ENCODE results near the gene BCL7A. TPM values are rescaled to one million over a fixed set of nuclear protein-coding genes. Genes with fewer than 3 reads are reported as not detected.

The BCL7A gene
- total and polyA plus RNA-seq, 2 donors (not counting 1 experiment from before 2014, with no cell fraction given) = 71.0 to 75.9 TPM

DNA sequence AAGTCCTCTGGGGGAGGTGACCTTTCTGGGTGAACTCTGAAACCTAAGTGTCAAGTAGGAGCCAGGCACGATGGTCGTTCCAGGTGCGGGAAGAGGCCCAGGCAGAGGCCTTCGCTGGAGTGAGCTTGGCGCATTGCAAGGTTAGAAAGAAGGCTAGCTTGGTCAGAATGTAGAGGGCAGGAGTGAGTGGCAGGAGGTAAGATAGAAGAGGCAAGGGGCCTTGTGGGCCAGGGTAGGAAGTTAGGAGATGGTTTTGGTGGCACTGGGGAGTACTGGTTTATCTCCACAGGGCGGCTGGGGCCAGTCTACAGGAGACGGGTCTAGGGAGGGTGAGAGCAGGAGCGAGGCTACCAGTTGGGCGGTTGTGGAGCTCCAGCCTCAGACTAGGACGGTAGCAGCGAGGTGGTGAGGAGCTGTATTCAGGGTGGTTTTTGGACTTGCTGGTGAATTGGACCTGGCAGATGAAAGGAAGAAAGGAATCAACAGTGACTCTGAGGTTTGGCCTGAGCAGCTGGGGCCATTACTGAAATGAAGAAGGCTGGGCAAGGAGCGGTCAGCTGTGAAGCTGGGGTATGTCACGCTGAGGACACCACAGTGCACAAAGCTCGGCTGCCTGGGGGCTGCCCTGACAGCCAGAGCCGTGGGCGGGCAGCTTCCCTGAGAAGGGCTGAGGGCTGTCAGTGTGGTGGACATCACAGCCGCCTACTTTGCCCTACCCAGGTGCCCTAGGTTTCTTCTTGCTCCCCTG lies 65.9 kb downstream of the BCL7A start:
- no peaks in the 10 kb centered on the region for H3K9me3 ChIP-seq (ENCODE audit: control extremely low read depth in 1 of 3, control insufficient read depth in 2 of 3, insufficient read depth in 1 of 3, low read length in 2 of 3)
- intact Hi-C loops (cut with micrococcal nuclease) = no loop called here
- H3K79me2 ChIP-seq (ENCODE audit: control insufficient read depth, insufficient read depth, low read length) = peaks cover 92% of the 10 kb centered on the region
- H3K4me2 ChIP-seq (replicated peaks; ENCODE audit: low read depth, low read length, poor library complexity, severe bottlenecking) = no peak overlapping the region
- H3K27ac Mint-ChIP-seq = peak overlapping the region; percentile 60
- H3K27me3 Mint-ChIP-seq = no peaks in the 10 kb centered on the region
- no peak overlapping the region for H3K27ac ChIP-seq (ENCODE audit: low read length in 2 of 2)
- peaks cover 50% of the 10 kb centered on the region for H4K20me1 ChIP-seq (ENCODE audit: control insufficient read depth, insufficient read depth, low read length, poor library complexity, severe bottlenecking)
- POLR2A ChIA-PET = no interaction called here
- peaks cover 0 to 18% of the 10 kb centered on the region in 2 experiments for H3K36me3 ChIP-seq (replicated peaks in 1 of 2; ENCODE audit: control extremely low read depth in 1 of 2, control insufficient read depth in 1 of 2, extremely low read depth in 1 of 2, insufficient read depth in 2 of 2, low read length in 1 of 2)
- H3K9ac ChIP-seq (ENCODE audit: low read length) = no peak overlapping the region
- H3K9me3 Mint-ChIP-seq (ENCODE audit: insufficient read depth) = no peaks in the 10 kb centered on the region
- peaks cover 72% of the 10 kb centered on the region for H3K4me1 Mint-ChIP-seq
- TF ChIP-seq CTCF (IDR thresholded peaks at IDR 0.05) = no peak
- no peak for TF ChIP-seq EZH2 (IDR thresholded peaks at IDR 0.05; ENCODE audit: borderline replicate concordance, insufficient read depth, low read depth, low read length, poor library complexity, severe bottlenecking)
- DNase-seq (no peak), ATAC-seq (ENCODE audit: low read depth) (no peak)
- H3K4me3 ChIP-seq (ENCODE audit: control extremely low read depth in 1 of 5, extremely low read depth in 1 of 5, insufficient read depth in 1 of 5, low read depth in 2 of 5, low read length in 4 of 5) = no peak overlapping the region
- no peaks in the 10 kb centered on the region for H3K27me3 ChIP-seq (replicated peaks in 1 of 4; ENCODE audit: control extremely low read depth in 1 of 4, control insufficient read depth in 3 of 4, insufficient read depth in 4 of 4, low read length in 3 of 4)
- no peak overlapping the region for H3K4me3 Mint-ChIP-seq
- H3K4me1 ChIP-seq (ENCODE audit: control insufficient read depth in 2 of 2, insufficient read depth in 2 of 2, low read length in 2 of 2) = peaks cover 32 to 50% of the 10 kb centered on the region in 2 donors
- WGBS (ENCODE audit: insufficient coverage) = 90% methylated on average over 14 of the region's 17 CpGs
- CTCF ChIA-PET = interaction anchor here (1.2 to 2.2 kb wide), 6 partner anchors 10 to 169 kb away, joined by 3 to 18 read pairs (median 6); partner anchors contain the start of gene CFAP251
- no peak overlapping the region for H2AFZ ChIP-seq (ENCODE audit: insufficient read depth, low read depth, low read length, poor library complexity, severe bottlenecking)

- H3K4me1 Mint-ChIP-seq = peaks cover 65% of the 10 kb centered on the region
- no peaks in the 10 kb centered on the region for H3K27me3 Mint-ChIP-seq
- DNase-seq = no peak
- Histone ChIP-seq H3K4me3 (ENCODE audit: control extremely low read depth in 1 of 5, extremely low read depth in 1 of 5, insufficient read depth in 1 of 5, low read depth in 2 of 5, low read length in 4 of 5) (no peak overlapping the region), H3K27ac (ENCODE audit: low read length in 2 of 2) (no peak overlapping the region), H3K79me2 (ENCODE audit: control insufficient read depth, insufficient read depth, low read length) (peaks cover 93% of the 10 kb centered on the region), H4K20me1 (ENCODE audit: control insufficient read depth, insufficient read depth, low read length, poor library complexity, severe bottlenecking) (peaks cover 51% of the 10 kb centered on the region), H3K9ac (ENCODE audit: low read length) (no peak overlapping the region), H2AFZ (ENCODE audit: insufficient read depth, low read depth, low read length, poor library complexity, severe bottlenecking) (no peak overlapping the region), H3K9me3 (ENCODE audit: control extremely low read depth in 1 of 3, control insufficient read depth in 2 of 3, insufficient read depth in 1 of 3, low read length in 2 of 3) (no peaks in the 10 kb centered on the region), H3K27me3 (replicated peaks in 1 of 4; ENCODE audit: control extremely low read depth in 1 of 4, control insufficient read depth in 3 of 4, insufficient read depth in 4 of 4, low read length in 3 of 4) (no peaks in the 10 kb centered on the region), H3K36me3 (replicated peaks in 1 of 2; ENCODE audit: control extremely low read depth in 1 of 2, control insufficient read depth in 1 of 2, extremely low read depth in 1 of 2, insufficient read depth in 2 of 2, low read length in 1 of 2) (peaks cover 0 to 18% of the 10 kb centered on the region in 2 experiments), H3K4me1 (ENCODE audit: control insufficient read depth in 2 of 2, insufficient read depth in 2 of 2, low read length in 2 of 2) (peaks cover 26 to 43% of the 10 kb centered on the region in 2 donors), H3K4me2 (replicated peaks; ENCODE audit: low read depth, low read length, poor library complexity, severe bottlenecking) (no peak overlapping the region)
- ChIA-PET CTCF (interaction anchor here (1.2 to 2.2 kb wide), 7 partner anchors 10 to 170 kb away, joined by 3 to 18 read pairs (median 5); partner anchors contain the start of gene CFAP251), POLR2A (interaction anchor here (0.6 kb wide), 1 partner anchor 101 kb away, joined by 6 read pairs; no protein-coding TSS in a partner anchor)
- TF ChIP-seq CTCF (IDR thresholded peaks at IDR 0.05) (no peak), EZH2 (IDR thresholded peaks at IDR 0.05; ENCODE audit: borderline replicate concordance, insufficient read depth, low read depth, low read length, poor library complexity, severe bottlenecking) (no peak)
- no peak for ATAC-seq (ENCODE audit: low read depth)
- no peak overlapping the region for H3K27ac Mint-ChIP-seq
- no peaks in the 10 kb centered on the region for H3K9me3 Mint-ChIP-seq (ENCODE audit: insufficient read depth)
- no peak overlapping the region for H3K4me3 Mint-ChIP-seq
- 100% methylated on average over 3 of the region's 9 CpGs for WGBS (ENCODE audit: insufficient coverage)
- intact Hi-C loops (cut with micrococcal nuclease) = no loop called here
Measured at GRCh38 chr12:122088179-122088810, 66.6 kb downstream of the BCL7A start.

All from B cell (primary cell).